ENCODE results near the gene ITCH. TPM values are rescaled to one million over a fixed set of nuclear protein-coding genes. Genes with fewer than 3 reads are reported as not detected.

Gene ITCH
- total RNA-seq, 2 experiments from 2014 or later, result 44.2 to 47.0 TPM

DNA sequence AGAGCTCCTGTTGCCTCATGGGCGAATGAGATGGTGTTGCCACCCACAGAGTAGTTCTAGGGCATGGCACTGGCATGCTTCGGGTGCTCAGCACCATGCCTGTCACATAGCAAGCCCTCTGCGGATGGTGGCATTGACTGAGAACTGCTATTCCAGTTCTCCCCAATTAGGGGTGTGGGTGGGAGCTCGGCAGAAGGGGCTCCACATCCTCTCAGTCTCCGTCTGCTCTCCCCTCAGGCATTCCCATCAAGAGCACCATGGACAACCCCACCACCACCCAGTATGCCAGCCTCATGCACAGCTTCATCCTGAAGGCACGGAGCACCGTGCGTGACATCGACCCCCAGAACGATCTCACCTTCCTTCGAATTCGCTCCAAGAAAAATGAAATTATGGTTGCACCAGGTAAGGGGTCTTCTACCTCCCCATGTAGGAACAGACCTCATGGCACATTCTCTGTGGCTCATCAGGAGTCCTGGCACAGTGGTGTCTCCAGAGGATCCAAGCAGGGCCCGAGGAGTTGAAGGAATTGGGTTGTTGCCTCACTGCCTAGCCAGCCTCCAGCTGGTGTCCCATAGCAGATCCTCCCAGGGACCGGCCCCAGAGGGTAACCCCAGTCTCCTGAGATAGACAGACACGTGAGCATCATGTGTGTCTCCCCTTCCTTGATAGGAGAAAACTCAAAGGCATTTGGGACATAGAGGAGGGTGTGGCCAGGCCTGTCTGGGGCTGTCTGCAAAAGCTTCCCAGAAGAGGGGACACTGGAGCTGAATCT lies 171.5 kb downstream of the ITCH start:
- TF ChIP-seq, protein P1, sequence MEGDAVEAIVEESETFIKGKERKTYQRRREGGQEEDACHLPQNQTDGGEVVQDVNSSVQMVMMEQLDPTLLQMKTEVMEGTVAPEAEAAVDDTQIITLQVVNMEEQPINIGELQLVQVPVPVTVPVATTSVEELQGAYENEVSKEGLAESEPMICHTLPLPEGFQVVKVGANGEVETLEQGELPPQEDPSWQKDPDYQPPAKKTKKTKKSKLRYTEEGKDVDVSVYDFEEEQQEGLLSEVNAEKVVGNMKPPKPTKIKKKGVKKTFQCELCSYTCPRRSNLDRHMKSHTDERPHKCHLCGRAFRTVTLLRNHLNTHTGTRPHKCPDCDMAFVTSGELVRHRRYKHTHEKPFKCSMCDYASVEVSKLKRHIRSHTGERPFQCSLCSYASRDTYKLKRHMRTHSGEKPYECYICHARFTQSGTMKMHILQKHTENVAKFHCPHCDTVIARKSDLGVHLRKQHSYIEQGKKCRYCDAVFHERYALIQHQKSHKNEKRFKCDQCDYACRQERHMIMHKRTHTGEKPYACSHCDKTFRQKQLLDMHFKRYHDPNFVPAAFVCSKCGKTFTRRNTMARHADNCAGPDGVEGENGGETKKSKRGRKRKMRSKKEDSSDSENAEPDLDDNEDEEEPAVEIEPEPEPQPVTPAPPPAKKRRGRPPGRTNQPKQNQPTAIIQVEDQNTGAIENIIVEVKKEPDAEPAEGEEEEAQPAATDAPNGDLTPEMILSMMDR (IDR thresholded peaks at IDR 0.05), result no peak
- peaks cover 82% of the 10 kb centered on the region for H3K36me3 ChIP-seq (ENCODE audit: insufficient read depth, low read length)
- POLR2A ChIA-PET, result no interaction called here
- H3K27me3 Mint-ChIP-seq, result no peaks in the 10 kb centered on the region
- CTCF ChIA-PET, result no interaction called here
- H3K27me3 ChIP-seq (ENCODE audit: control insufficient read depth in 1 of 2, insufficient read depth in 2 of 2, low read length in 2 of 2), result no peaks in the 10 kb centered on the region
- peaks cover 12% of the 10 kb centered on the region for H3K4me1 ChIP-seq (ENCODE audit: insufficient read depth, low read length)
- H3K27ac Mint-ChIP-seq, result no peak overlapping the region
- no peak overlapping the region for H3K4me3 Mint-ChIP-seq
- intact Hi-C loops (cut with DNase I, micrococcal nuclease), result loop anchor here (5.0 kb wide), 2 partner anchors 233 to 238 kb away; no protein-coding TSS in a partner anchor
- DNase-seq, result no peak
- no peak overlapping the region for H3K27ac ChIP-seq (ENCODE audit: low read depth in 1 of 2, low read length in 2 of 2)
- H3K4me3 ChIP-seq (ENCODE audit: low read length), result no peak overlapping the region
- H3K9me3 Mint-ChIP-seq, result no peaks in the 10 kb centered on the region
- peaks cover 66% of the 10 kb centered on the region for H3K36me3 Mint-ChIP-seq (ENCODE audit: low read depth)
- ATAC-seq (ENCODE audit: poor library complexity), result no peak
- H3K9me3 ChIP-seq (ENCODE audit: control insufficient read depth in 1 of 2, insufficient read depth in 1 of 2, low read length in 2 of 2), result no peaks in the 10 kb centered on the region
- peaks cover 4% of the 10 kb centered on the region for H3K4me1 Mint-ChIP-seq (ENCODE audit: low read depth)

DNA sequence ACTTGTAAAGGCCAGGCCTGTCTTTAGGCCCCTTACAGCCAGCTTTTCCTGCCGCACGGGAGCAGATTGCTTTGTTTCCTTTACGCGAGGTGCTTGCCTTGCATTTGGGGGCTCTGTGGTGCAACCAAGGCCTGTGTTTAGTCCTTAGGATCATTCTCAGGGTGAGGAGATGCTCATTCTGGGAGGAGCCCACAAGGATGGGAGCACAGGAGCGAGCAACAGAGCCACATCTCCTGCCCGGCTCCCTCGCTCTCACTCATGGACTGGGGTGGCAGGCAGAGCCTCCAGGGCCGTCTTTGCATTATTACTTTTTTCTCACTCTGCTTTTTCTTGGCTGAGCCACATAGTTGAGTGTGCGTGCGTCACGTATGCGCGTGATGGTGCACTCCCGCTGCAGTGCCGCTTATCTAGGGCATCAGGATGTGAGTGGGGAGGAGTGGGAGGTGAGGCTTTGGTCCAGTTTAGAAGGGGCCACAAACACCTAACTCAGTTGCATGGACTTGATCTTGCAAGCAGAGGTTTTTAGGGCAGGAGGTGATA lies 172.3 kb downstream of the ITCH start:
- peaks cover 10% of the 10 kb centered on the region for H3K4me1 ChIP-seq (ENCODE audit: insufficient read depth, low read length)
- intact Hi-C loops (cut with DNase I, micrococcal nuclease), result loop anchor here (5.0 kb wide), 2 partner anchors 232 to 237 kb away; no protein-coding TSS in a partner anchor
- no peak overlapping the region for H3K4me3 ChIP-seq (ENCODE audit: low read length)
- no peak for ATAC-seq (ENCODE audit: poor library complexity)
- H3K36me3 Mint-ChIP-seq (ENCODE audit: low read depth), result peaks cover 67% of the 10 kb centered on the region
- H3K27me3 Mint-ChIP-seq, result no peaks in the 10 kb centered on the region
- no peaks in the 10 kb centered on the region for H3K9me3 ChIP-seq (ENCODE audit: control insufficient read depth in 1 of 2, insufficient read depth in 1 of 2, low read length in 2 of 2)
- H3K27ac ChIP-seq (ENCODE audit: low read depth in 1 of 2, low read length in 2 of 2), result no peak overlapping the region
- H3K36me3 ChIP-seq (ENCODE audit: insufficient read depth, low read length), result peaks cover 80% of the 10 kb centered on the region
- H3K4me1 Mint-ChIP-seq (ENCODE audit: low read depth), result peaks cover 8% of the 10 kb centered on the region
- ChIA-PET POLR2A (interaction anchor here (1.2 kb wide), 1 partner anchor 19 kb away, joined by 3 read pairs; no protein-coding TSS in a partner anchor), CTCF (no interaction called here)
- H3K27me3 ChIP-seq (ENCODE audit: control insufficient read depth in 1 of 2, insufficient read depth in 2 of 2, low read length in 2 of 2), result no peaks in the 10 kb centered on the region
- DNase-seq, result no peak
- no peaks in the 10 kb centered on the region for H3K9me3 Mint-ChIP-seq
- H3K4me3 Mint-ChIP-seq, result no peak overlapping the region
- TF ChIP-seq, protein P1 (IDR thresholded peaks at IDR 0.05), result no peak
- H3K27ac Mint-ChIP-seq, result no peak overlapping the region

DNA sequence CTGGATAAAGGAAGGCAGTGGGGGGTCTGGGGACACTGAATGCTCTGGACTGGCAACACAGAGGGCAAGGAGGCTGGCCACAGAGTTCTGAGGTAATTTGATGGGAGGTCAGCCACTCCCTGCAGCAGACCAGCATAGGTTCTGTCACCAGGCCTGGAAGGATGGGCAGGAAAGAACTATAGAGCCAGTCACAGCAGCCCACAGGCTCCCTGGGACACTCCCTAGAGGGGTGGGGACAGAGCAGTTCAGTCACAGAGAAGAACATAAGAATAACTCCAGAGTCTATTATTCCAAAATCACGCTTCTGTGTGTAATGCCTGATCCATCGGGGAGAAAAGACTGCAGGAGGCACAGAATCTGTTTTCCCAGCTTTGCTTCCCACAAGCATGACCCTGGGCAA lies 172.8 kb downstream of the ITCH start:
- no peaks in the 10 kb centered on the region for H3K9me3 ChIP-seq (ENCODE audit: control insufficient read depth in 1 of 2, insufficient read depth in 1 of 2, low read length in 2 of 2)
- CTCF ChIA-PET, result interaction anchor here (1.6 kb wide), 1 partner anchor 175 kb away, joined by 6 read pairs; no protein-coding TSS in a partner anchor
- Mint-ChIP-seq H3K36me3 (ENCODE audit: low read depth) (peaks cover 67% of the 10 kb centered on the region), H3K27me3 (no peaks in the 10 kb centered on the region), H3K27ac (no peak overlapping the region), H3K4me3 (no peak overlapping the region), H3K4me1 (ENCODE audit: low read depth) (peaks cover 12% of the 10 kb centered on the region), H3K9me3 (no peaks in the 10 kb centered on the region)
- H3K36me3 ChIP-seq (ENCODE audit: insufficient read depth, low read length), result peaks cover 80% of the 10 kb centered on the region
- H3K4me1 ChIP-seq (ENCODE audit: insufficient read depth, low read length), result peaks cover 10% of the 10 kb centered on the region
- no peaks in the 10 kb centered on the region for H3K27me3 ChIP-seq (ENCODE audit: control insufficient read depth in 1 of 2, insufficient read depth in 2 of 2, low read length in 2 of 2)
- ATAC-seq (ENCODE audit: poor library complexity) (no peak), DNase-seq (no peak)
- H3K27ac ChIP-seq (ENCODE audit: low read depth in 1 of 2, low read length in 2 of 2), result no peak overlapping the region
- H3K4me3 ChIP-seq (ENCODE audit: low read length), result no peak overlapping the region
- intact Hi-C loops (cut with DNase I, micrococcal nuclease), result loop anchor here (5.0 kb wide), 2 partner anchors 231 to 236 kb away; no protein-coding TSS in a partner anchor
- POLR2A ChIA-PET, result interaction anchor here (1.2 kb wide), 1 partner anchor 19 kb away, joined by 3 read pairs; no protein-coding TSS in a partner anchor
- TF ChIP-seq, protein P1 (IDR thresholded peaks at IDR 0.05), result no peak
